DMS114 treated with DMSO at 0.1 percent for 48 hours (cell line): ENCODE results near the gene ZNF530.

ENCODE experiments used
- DNase-seq: peaks from one replicate; lab custom pipeline; 2025; ENCODE audit not compliant: unreplicated experiment; lab: John Stamatoyannopoulos, UW

Gene ZNF530

GRCh38 chr19:57613941-57614743 is 14.5 kb downstream of the ZNF530 start, which contains the start of gene ZNF134:
Gene ZNF134, plus strand, starts transcription at chr19:57614242. Its CDS starts 5,227 bp downstream, at chr19:57619469.
- DNase-seq, result peak; percentile 87

GRCh38 chr19:57615346-57615745 is 15.7 kb downstream of the ZNF530 start:
- DNase-seq, result no peak

- no peak for DNase-seq
These were observed 21.1 kb downstream of the ZNF530 start for GRCh38 chr19:57620673-57621348.

GRCh38 chr19:57623091-57623490 is 23.4 kb downstream of the ZNF530 start:
- DNase-seq, result no peak

GRCh38 chr19:57632987-57633831 is 33.5 kb downstream of the ZNF530 start, which contains the start of gene ZNF211:
Gene ZNF211, plus strand, starts transcription at chr19:57633168. Its CDS starts 179 bp downstream, at chr19:57633347.
- peak; percentile 95 for DNase-seq

GRCh38 chr19:57633832-57634131 is 34.1 kb downstream of the ZNF530 start:
- DNase-seq, result no peak

- DNase-seq, result no peak
These were observed 37.7 kb downstream of the ZNF530 start for GRCh38 chr19:57637379-57637778.

- DNase-seq, result no peak
These were observed 42.1 kb downstream of the ZNF530 start for GRCh38 chr19:57641715-57642234.

- no peak for DNase-seq
These were observed 42.8 kb downstream of the ZNF530 start for GRCh38 chr19:57642396-57643046.

- DNase-seq, result no peak
These were observed 44.0 kb downstream of the ZNF530 start for GRCh38 chr19:57643734-57644133.

GRCh38 chr19:57648331-57649003 is 48.8 kb downstream of the ZNF530 start:
- no peak for DNase-seq

GRCh38 chr19:57651654-57651996 is 51.9 kb downstream of the ZNF530 start:
- no peak for DNase-seq

- no peak for DNase-seq
These were observed 54.0 kb downstream of the ZNF530 start for GRCh38 chr19:57653689-57654088.

- DNase-seq, result no peak
These were observed 55.8 kb downstream of the ZNF530 start for GRCh38 chr19:57655443-57655842.

GRCh38 chr19:57656346-57656745 is 56.7 kb downstream of the ZNF530 start:
- DNase-seq, result no peak
